Measurements from ENCODE around the gene FBRSL1.

GRCh38 chr12:132544080-132544397, 54.1 kb downstream of the FBRSL1 start:
- no peak for TF ChIP-seq EP300 (IDR thresholded peaks at IDR 0.05; ENCODE audit: low read depth)
- TF ChIP-seq, protein P1, sequence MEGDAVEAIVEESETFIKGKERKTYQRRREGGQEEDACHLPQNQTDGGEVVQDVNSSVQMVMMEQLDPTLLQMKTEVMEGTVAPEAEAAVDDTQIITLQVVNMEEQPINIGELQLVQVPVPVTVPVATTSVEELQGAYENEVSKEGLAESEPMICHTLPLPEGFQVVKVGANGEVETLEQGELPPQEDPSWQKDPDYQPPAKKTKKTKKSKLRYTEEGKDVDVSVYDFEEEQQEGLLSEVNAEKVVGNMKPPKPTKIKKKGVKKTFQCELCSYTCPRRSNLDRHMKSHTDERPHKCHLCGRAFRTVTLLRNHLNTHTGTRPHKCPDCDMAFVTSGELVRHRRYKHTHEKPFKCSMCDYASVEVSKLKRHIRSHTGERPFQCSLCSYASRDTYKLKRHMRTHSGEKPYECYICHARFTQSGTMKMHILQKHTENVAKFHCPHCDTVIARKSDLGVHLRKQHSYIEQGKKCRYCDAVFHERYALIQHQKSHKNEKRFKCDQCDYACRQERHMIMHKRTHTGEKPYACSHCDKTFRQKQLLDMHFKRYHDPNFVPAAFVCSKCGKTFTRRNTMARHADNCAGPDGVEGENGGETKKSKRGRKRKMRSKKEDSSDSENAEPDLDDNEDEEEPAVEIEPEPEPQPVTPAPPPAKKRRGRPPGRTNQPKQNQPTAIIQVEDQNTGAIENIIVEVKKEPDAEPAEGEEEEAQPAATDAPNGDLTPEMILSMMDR (IDR thresholded peaks at IDR 0.05): no peak

All from transverse colon (tissue), 3 donors.